Measurements from ENCODE around the gene PDGFRB.
"Not testable (repeated sequence)": the region's sequence is repeated elsewhere in the genome, so short reads cannot be mapped to it uniquely, and the experiment has no call there.

PDGFRB gene

DNA sequence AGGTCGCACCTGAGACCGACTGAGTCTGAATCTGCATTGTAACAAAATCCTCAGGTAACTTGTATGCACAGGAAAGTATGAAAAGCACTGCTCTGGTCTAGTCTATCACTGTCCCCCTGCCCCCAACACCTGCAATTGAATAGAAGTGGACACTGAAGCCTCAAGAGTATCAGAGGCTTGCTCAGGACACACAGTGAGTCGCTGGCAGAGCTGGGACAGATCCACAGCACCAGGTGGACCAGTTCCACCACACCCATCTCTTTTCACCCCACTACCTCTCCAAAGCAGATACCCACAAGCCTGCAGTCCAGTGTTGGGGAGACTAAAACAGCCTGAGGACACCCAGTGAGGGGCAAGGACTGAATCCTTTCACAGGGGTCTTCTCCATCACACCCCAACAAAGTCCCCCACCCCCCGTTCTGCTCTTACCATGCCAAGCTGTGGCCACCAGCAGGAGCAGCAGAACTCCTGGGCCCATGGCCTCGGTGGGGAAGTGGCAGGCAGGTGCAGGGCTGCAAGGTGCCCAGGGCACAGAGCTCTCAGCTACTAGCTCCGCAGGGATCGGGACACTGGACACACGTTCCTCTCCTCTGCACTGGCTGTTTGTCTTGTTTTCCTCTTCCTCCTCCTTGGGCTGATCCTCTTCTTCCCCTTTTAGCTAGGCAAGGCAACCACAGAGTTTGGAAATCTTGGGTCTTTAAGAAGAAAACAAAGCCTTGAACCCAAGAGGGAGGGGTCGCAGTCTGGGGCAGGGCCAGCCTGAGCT lies 69.5 kb downstream of the PDGFRB start, which contains the start of gene CSF1R:
CSF1R (minus strand) TSS at position 605 of the 766 bp plus-strand sequence; CDS start at position 478, 127 bp downstream.
- no peak within 1 kb of the TSS for H3K4me3 ChIP-seq (ENCODE audit: low read depth, low read length)
- TF ChIP-seq, protein P1, sequence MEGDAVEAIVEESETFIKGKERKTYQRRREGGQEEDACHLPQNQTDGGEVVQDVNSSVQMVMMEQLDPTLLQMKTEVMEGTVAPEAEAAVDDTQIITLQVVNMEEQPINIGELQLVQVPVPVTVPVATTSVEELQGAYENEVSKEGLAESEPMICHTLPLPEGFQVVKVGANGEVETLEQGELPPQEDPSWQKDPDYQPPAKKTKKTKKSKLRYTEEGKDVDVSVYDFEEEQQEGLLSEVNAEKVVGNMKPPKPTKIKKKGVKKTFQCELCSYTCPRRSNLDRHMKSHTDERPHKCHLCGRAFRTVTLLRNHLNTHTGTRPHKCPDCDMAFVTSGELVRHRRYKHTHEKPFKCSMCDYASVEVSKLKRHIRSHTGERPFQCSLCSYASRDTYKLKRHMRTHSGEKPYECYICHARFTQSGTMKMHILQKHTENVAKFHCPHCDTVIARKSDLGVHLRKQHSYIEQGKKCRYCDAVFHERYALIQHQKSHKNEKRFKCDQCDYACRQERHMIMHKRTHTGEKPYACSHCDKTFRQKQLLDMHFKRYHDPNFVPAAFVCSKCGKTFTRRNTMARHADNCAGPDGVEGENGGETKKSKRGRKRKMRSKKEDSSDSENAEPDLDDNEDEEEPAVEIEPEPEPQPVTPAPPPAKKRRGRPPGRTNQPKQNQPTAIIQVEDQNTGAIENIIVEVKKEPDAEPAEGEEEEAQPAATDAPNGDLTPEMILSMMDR (IDR thresholded peaks at IDR 0.05; ENCODE audit: insufficient read depth, low read depth, low read length, missing control alignments) = no peak
- no peak for DNase-seq (ENCODE audit: low read depth)

DNA sequence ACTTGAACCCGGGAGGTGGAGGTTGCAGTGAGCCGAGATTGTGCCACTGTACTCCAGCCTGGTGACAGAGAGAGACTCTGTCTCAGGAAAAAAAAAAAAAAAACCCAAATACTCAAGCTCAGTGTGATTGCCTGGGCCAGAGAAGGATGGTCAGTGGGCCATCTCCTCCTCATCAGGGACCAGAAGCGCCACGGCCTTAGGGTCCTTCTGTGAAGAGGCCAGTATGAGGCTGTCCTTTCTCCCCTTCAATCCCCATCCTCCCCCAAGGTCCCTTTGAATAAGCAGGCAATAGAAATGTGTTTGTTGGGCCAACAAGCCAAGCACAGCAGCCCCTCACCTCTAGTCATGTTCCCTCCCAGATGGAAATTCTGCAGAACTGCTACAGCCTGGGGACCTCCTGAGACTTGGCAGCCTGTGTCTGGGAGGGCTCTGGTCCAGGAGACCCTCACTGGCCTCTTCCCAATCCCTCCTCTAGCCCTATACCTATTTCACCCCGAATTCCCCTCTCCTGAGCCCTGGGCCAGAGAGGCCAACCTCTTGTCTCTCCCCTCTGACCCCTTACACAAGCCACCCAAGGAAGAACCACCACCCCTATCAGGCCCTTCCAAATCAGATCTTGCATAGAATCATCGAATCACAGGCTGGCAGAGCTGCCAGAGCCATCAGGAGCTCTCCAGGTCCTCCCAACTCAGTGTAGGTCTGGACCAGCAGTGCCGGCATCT lies 70.3 kb downstream of the PDGFRB start:
- no peak for DNase-seq (ENCODE audit: low read depth)
- TF ChIP-seq, protein P1 (IDR thresholded peaks at IDR 0.05; ENCODE audit: insufficient read depth, low read depth, low read length, missing control alignments) = no peak
- H3K4me3 ChIP-seq (ENCODE audit: low read depth, low read length) = no peak overlapping the region

DNA sequence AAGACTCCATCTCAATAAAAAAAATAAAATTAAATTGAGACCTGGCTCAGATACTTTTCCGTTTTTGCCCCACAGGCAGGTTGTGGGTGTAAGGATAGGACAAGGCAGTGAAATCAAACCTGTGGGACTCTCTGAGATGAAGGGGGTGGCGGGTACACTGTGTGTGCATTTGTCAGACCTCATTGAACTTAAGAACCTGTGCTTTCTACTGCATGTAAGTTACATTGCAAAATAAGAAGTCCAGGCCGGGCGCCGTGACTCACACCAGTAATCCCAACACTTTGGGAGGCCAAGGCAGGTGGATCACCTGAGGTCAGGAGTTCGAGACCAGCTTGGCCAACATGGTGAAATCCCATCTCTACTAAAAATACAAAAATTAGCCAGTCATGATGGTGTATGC lies 70.9 kb downstream of the PDGFRB start:
- DNase-seq (ENCODE audit: low read depth); H3K4me3 ChIP-seq (ENCODE audit: low read depth, low read length): not testable (repeated sequence)

DNA sequence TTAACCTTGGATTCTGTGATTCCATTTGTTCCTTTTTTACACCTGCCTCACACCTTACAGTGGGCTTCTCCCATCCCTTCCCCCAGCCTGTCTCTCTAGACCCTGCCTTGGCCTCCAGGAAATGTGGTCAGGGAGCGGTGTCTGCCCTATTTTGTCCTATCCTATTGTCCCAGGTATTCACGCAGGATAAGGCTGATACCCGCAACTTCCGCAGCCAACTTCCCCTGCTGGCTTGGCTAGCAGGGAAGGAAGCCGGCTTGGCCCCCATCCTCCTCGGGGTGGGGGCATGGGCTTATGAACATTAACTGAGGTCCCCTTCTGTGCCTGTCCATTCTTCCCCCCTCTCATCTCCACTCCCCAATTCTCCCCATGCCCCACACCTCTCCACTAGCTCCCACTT lies 72.8 kb downstream of the PDGFRB start:
- H3K4me3 ChIP-seq (ENCODE audit: low read depth, low read length) = no peak overlapping the region
- TF ChIP-seq, protein P1 (IDR thresholded peaks at IDR 0.05; ENCODE audit: insufficient read depth, low read depth, low read length, missing control alignments) = no peak
- no peak for DNase-seq (ENCODE audit: low read depth)

DNA sequence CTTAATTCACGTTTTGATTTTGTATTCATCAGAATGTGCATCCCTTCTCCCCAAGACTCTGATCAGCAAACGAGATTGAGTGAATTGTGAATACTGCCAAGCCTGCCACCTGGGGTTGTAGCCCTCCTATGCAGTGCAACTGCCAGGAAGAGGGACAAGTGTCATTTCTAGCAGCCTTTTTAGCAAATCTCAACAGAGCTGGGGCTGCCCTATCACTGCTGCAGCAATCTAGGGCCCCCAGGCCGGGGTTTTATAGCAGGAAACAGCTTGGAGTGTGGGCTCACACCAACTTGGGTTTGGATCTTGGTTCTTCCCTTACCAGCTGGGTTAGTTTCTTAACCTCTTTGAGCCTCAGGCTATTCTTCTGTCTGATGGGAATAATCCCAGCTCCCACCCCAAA lies 73.3 kb downstream of the PDGFRB start:
- TF ChIP-seq, protein P1 (IDR thresholded peaks at IDR 0.05; ENCODE audit: insufficient read depth, low read depth, low read length, missing control alignments) = no peak
- DNase-seq (ENCODE audit: low read depth) = no peak
- H3K4me3 ChIP-seq (ENCODE audit: low read depth, low read length) = no peak overlapping the region

DNA sequence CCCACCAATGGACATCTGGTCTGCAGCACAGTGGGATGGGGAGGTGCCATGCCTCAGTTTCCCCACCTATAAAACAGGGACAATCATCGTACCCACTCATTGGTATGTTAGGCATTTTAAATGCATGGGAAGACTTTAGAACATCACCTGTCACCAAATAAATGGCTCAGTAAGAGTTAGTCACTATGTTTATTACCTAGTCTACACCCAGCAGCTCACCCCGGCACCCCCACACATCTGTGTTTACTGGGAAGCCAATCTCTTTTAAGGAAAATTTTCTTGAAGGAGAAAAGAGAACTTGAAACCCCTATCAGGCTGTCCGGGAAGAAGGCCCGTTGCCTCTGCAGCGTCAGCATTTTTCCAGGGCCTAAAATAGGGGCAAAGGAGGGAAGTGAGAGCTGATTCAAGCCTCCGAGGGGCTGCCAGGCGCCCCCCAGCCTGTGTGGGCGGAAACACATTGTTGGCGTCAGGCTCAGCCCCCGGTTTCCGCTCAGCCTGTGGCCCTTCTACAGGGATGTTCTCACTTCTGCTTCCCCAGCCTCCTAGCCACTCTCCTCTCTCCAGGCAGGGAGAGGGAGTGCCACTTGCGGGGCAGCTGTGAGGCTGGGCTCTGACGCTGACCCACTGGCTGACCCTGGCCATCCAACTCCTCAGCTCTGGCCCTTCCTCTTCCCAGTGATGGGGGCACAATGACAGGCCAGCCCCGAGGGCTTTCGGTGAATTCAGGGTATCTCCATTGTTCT lies 73.9 kb downstream of the PDGFRB start:
- no peak overlapping the region for H3K4me3 ChIP-seq (ENCODE audit: low read depth, low read length)
- peak; percentile 54 for DNase-seq (ENCODE audit: low read depth)
- TF ChIP-seq, protein P1 (IDR thresholded peaks at IDR 0.05; ENCODE audit: insufficient read depth, low read depth, low read length, missing control alignments) = no peak
